HepG2 (cell line): Measurements from ENCODE around the gene NOTUM. TPM values are rescaled to one million over a fixed set of nuclear protein-coding genes. Genes with fewer than 3 reads are reported as not detected.
A peak's percentile ranks its signal among the peaks of the same experiment; 100 is the strongest.

Experiments
- ASH2L ChIP-seq: fragments of 300-600, 200-600 bp; sonication (generic); IDR thresholded peaks from 2 replicates; pipeline ENCODE4 v1.7.0; 2017; ENCODE audit warnings: low read depth, mild to moderate bottlenecking, moderate library complexity, mixed read lengths, low read length; ENCODE audit not compliant: insufficient read length
- CC2D1A ChIP-seq: sonication (generic); formaldehyde crosslinking; IDR thresholded peaks from 2 replicates; pipeline ENCODE4 v1.8.1; 2023; ENCODE audit warnings: mild to moderate bottlenecking, missing genetic modification reagents
- DNMT1 ChIP-seq: sonication (generic); formaldehyde crosslinking; IDR thresholded peaks from 2 replicates; pipeline ENCODE4 v1.5.1; 2020; ENCODE audit warnings: mild to moderate bottlenecking, missing genetic modification reagents
- EED ChIP-seq: sonication (generic); formaldehyde crosslinking; IDR thresholded peaks from 2 replicates; pipeline ENCODE4 v1.5.0; 2020; ENCODE audit warnings: mild to moderate bottlenecking, missing genetic modification reagents
- FOXA3 ChIP-seq: IDR thresholded peaks from 2 replicates; pipeline ENCODE4 v1.6.1; 2016; ENCODE audit warnings: missing genetic modification reagents, missing compliant biosample characterization
- JUN ChIP-seq: sonication (generic); formaldehyde crosslinking; IDR thresholded peaks from 2 replicates; pipeline ENCODE4 v1.4.0; 2020; ENCODE audit warnings: mild to moderate bottlenecking, missing genetic modification reagents
- JUND ChIP-seq: sonication (generic); formaldehyde crosslinking; IDR thresholded peaks from 2 replicates; pipeline ENCODE4 v1.8.0; 2022; ENCODE audit warnings: mild to moderate bottlenecking, missing genetic modification reagents
- KAT8 ChIP-seq: IDR thresholded peaks from 2 replicates; pipeline ENCODE4 v1.6.1; 2016; ENCODE audit warnings: missing genetic modification reagents, missing compliant biosample characterization
- NKX3-1 ChIP-seq: sonication (generic); formaldehyde crosslinking; IDR thresholded peaks from 2 replicates; pipeline ENCODE4 v1.5.0; 2020; ENCODE audit warnings: missing genetic modification reagents
- NR2F6 ChIP-seq, 2 experiments: IDR thresholded peaks; 2 replicates each; pipeline ENCODE4 v1.6.1; 2016; ENCODE audit warnings: antibody characterized with exemption in 1 of 2, mild to moderate bottlenecking in 1 of 2
- POGZ ChIP-seq: sonication (generic); formaldehyde crosslinking; IDR thresholded peaks from 2 replicates; pipeline ENCODE4 v1.4.0; 2020; ENCODE audit warnings: mild to moderate bottlenecking, missing genetic modification reagents
- RELA ChIP-seq: sonication (generic); formaldehyde crosslinking; IDR thresholded peaks from 2 replicates; pipeline ENCODE4 v1.4.0; 2020; ENCODE audit warnings: missing genetic modification reagents
- TEAD2 ChIP-seq: sonication (generic); formaldehyde crosslinking; IDR thresholded peaks from 2 replicates; pipeline ENCODE4 v1.9.0; 2021; ENCODE audit warnings: missing genetic modification reagents
- ZMYM4 ChIP-seq: sonication (generic); formaldehyde crosslinking; IDR thresholded peaks from 2 replicates; pipeline ENCODE4 v1.8.1; 2023; ENCODE audit warnings: mild to moderate bottlenecking, missing genetic modification reagents
- ZNF12 ChIP-seq: sonication (generic); formaldehyde crosslinking; IDR thresholded peaks from 2 replicates; pipeline ENCODE4 v1.5.0; 2020; ENCODE audit warnings: missing genetic modification reagents
- ZNF558 ChIP-seq: sonication (generic); formaldehyde crosslinking; IDR thresholded peaks from 2 replicates; pipeline ENCODE4 v1.9.0; 2022; ENCODE audit warnings: mild to moderate bottlenecking, missing genetic modification reagents, borderline replicate concordance
- ZNF678 ChIP-seq: sonication (generic); formaldehyde crosslinking; IDR thresholded peaks from 2 replicates; pipeline ENCODE4 v1.4.0; 2020; ENCODE audit warnings: mild to moderate bottlenecking, missing genetic modification reagents
- ZNF761 ChIP-seq: sonication (generic); formaldehyde crosslinking; conservative IDR thresholded peaks from 2 replicates; pipeline ENCODE4 v1.4.0; 2020; ENCODE audit warnings: mild to moderate bottlenecking, missing genetic modification reagents
- ZNF850 ChIP-seq: sonication (generic); formaldehyde crosslinking; conservative IDR thresholded peaks from 2 replicates; pipeline ENCODE4 v1.9.0; 2021; ENCODE audit warnings: mild to moderate bottlenecking, missing genetic modification reagents
- ZNF878 ChIP-seq: sonication (generic); formaldehyde crosslinking; IDR thresholded peaks from 2 replicates; pipeline ENCODE4 v1.8.1; 2023; ENCODE audit warnings: mild to moderate bottlenecking, missing genetic modification reagents, moderate library complexity
- polyA plus RNA-seq, 8 experiments: library from polyadenylated mRNA; depleted of rRNA in 3 of 8; stranded (reverse) in 7 of 8; unstranded in 1 of 8; fragments of >200 nt; fragmentation: Illumina TruSeq in 4 of 8; extraction: Trizol in 4 of 8; gene quantifications; 2 replicates each; pipeline versions ENCODE4 v1.2.1 to v1.2.3, GENCODE V29; 2011 to 2016; ENCODE audit warnings: low read depth in 4 of 8, missing spikeins in 1 of 8, mixed read lengths in 1 of 8; ENCODE audit not compliant: insufficient read depth in 1 of 8
- total RNA-seq, 5 experiments: library from RNA; depleted of rRNA; stranded (reverse); fragments of >200 nt; fragmentation: Illumina TruSeq; extraction: Trizol; gene quantifications; 2 replicates each; pipeline ENCODE4 v1.2.3, GENCODE V29; 2016; ENCODE audit warnings: low read depth in 1 of 5
- TF ChIP-seq, protein P1 (sequence below): sonication (generic); formaldehyde crosslinking; IDR thresholded peaks from 2 replicates; pipeline ENCODE4 v1.4.0; 2020; ENCODE audit warnings: missing genetic modification reagents
- TF ChIP-seq, protein P2 (sequence below): sonication (generic); formaldehyde crosslinking; IDR thresholded peaks from 2 replicates; pipeline ENCODE4 v1.4.0; 2020; ENCODE audit warnings: mild to moderate bottlenecking, missing genetic modification reagents, borderline replicate concordance
- TF ChIP-seq, protein P3 (sequence below): IDR thresholded peaks from 2 replicates; pipeline ENCODE4 v1.6.1; 2012; ENCODE audit warnings: inconsistent platforms
- TF ChIP-seq, protein P4 (sequence below): sonication (generic); formaldehyde crosslinking; IDR thresholded peaks from 2 replicates; pipeline ENCODE4 v1.5.0; 2020; ENCODE audit warnings: mild to moderate bottlenecking, missing genetic modification reagents

Gene NOTUM
- total and polyA plus RNA-seq, 2 of the 13 experiments (the other 11 are each of a cell fraction or from before 2014, with no cell fraction given), result 150 to 160 TPM

DNA sequence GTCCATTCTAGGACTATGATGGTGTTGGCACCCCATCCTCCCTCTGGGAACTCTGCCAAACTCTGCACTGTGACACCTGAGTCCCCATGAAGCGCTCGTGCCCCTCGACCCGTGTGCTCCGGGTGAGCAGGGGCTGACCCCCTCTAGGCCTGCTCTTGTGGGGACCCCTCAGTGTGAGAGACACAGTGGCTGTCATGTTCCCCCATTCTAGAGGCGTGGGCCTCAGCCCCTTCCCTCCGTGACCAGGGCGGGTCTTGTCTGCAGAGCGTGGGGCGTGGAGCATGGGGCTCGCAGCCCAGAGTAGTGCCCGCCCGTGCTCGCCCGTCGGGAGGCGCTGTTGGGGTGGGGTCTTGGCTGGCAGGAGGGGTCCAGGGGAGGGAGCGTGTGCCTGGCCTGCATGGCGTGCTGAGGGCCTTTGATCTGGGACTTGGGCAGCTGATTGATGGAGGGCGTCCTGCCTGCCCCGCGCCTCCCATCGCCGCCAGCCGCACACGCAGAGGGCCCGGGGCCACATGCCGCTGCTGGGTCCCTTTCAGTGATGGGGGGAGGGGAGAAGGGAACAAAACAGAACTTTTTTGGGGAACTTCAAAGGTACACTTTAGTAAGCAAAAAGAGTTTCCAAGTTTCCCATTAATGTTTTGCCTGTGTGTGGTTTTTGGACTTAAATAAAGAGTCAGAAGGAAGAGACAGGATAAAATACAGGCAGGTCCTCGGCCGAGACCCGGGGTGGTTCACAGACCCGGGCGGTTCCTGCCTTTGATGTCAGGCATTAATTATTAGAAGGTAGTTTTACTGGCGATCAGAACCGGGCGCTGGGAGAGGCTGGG is 39.2 kb upstream of the NOTUM start (continued):
- TF ChIP-seq, protein P1, sequence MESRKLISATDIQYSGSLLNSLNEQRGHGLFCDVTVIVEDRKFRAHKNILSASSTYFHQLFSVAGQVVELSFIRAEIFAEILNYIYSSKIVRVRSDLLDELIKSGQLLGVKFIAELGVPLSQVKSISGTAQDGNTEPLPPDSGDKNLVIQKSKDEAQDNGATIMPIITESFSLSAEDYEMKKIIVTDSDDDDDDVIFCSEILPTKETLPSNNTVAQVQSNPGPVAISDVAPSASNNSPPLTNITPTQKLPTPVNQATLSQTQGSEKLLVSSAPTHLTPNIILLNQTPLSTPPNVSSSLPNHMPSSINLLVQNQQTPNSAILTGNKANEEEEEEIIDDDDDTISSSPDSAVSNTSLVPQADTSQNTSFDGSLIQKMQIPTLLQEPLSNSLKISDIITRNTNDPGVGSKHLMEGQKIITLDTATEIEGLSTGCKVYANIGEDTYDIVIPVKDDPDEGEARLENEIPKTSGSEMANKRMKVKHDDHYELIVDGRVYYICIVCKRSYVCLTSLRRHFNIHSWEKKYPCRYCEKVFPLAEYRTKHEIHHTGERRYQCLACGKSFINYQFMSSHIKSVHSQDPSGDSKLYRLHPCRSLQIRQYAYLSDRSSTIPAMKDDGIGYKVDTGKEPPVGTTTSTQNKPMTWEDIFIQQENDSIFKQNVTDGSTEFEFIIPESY (CRISPR knock-in tag), result peak; percentile 70
- TF ChIP-seq TEAD2, result no peak
- no peak for TF ChIP-seq ZNF761 (CRISPR knock-in tag)
- no peak; the same call in 1 of the 2 replicates for TF ChIP-seq ZNF878 (CRISPR knock-in tag)
- TF ChIP-seq FOXA3 (CRISPR knock-in tag), result peak; percentile 28; the same call in 1 of the 2 replicates
- no peak for TF ChIP-seq ZNF850
- no peak for TF ChIP-seq ZNF678 (CRISPR knock-in tag)
- peak; percentile 78 for TF ChIP-seq ASH2L
- TF ChIP-seq ZMYM4, result no peak
- no peak for TF ChIP-seq EED (CRISPR knock-in tag)
- TF ChIP-seq NR2F6 (IDR thresholded peaks at IDR 0.05), result peak; percentile 55; the same call in 1 of the 2 replicates
- peak; percentile 80 for TF ChIP-seq NR2F6 (CRISPR knock-in tag; IDR thresholded peaks at IDR 0.05)
- no peak; the same call in 1 of the 2 replicates for TF ChIP-seq ZNF12
- peak; percentile 22; the same call in 1 of the 2 replicates for TF ChIP-seq KAT8 (CRISPR knock-in tag)
- peak; percentile 87; the same call in 1 of the 2 replicates for TF ChIP-seq ZNF558
- TF ChIP-seq POGZ (CRISPR knock-in tag), result peak; percentile 58; the same call in 1 of the 2 replicates
- TF ChIP-seq DNMT1 (CRISPR knock-in tag), result no peak
- TF ChIP-seq, protein P2, sequence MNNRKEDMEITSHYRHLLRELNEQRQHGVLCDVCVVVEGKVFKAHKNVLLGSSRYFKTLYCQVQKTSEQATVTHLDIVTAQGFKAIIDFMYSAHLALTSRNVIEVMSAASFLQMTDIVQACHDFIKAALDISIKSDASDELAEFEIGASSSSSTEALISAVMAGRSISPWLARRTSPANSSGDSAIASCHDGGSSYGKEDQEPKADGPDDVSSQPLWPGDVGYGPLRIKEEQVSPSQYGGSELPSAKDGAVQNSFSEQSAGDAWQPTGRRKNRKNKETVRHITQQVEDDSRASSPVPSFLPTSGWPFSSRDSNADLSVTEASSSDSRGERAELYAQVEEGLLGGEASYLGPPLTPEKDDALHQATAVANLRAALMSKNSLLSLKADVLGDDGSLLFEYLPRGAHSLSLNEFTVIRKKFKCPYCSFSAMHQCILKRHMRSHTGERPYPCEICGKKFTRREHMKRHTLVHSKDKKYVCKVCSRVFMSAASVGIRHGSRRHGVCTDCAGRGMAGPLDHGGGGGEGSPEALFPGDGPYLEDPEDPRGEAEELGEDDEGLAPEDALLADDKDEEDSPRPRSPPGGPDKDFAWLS (CRISPR knock-in tag), result no peak; the same call in 1 of the 2 replicates
- no peak; the same call in 1 of the 2 replicates for TF ChIP-seq NKX3-1 (CRISPR knock-in tag)
- TF ChIP-seq, protein P3, sequence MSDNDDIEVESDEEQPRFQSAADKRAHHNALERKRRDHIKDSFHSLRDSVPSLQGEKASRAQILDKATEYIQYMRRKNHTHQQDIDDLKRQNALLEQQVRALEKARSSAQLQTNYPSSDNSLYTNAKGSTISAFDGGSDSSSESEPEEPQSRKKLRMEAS, result no peak
- TF ChIP-seq CC2D1A (CRISPR knock-in tag), result no peak
- no peak for TF ChIP-seq RELA (CRISPR knock-in tag)
- peak; percentile 11; the same call in 1 of the 2 replicates for TF ChIP-seq JUN
- peak; percentile 74; the same call in 1 of the 2 replicates for TF ChIP-seq JUND (CRISPR knock-in tag)
- TF ChIP-seq, protein P4, sequence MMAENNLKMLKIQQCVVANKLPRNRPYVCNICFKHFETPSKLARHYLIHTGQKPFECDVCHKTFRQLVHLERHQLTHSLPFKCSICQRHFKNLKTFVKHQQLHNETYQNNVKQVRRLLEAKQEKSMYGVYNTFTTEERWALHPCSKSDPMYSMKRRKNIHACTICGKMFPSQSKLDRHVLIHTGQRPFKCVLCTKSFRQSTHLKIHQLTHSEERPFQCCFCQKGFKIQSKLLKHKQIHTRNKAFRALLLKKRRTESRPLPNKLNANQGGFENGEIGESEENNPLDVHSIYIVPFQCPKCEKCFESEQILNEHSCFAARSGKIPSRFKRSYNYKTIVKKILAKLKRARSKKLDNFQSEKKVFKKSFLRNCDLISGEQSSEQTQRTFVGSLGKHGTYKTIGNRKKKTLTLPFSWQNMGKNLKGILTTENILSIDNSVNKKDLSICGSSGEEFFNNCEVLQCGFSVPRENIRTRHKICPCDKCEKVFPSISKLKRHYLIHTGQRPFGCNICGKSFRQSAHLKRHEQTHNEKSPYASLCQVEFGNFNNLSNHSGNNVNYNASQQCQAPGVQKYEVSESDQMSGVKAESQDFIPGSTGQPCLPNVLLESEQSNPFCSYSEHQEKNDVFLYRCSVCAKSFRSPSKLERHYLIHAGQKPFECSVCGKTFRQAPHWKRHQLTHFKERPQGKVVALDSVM (CRISPR knock-in tag), result no peak
